Thoracic aorta (tissue), 2 donors: Measurements from ENCODE around the gene CENPX. TPM values are rescaled to one million over a fixed set of nuclear protein-coding genes. Genes with fewer than 3 reads are reported as not detected.

Source experiments
- ATAC-seq: fragments of 150-250 bp; one replicate; pipeline ENCODE4 v1.8.0; 2017; ENCODE audit warnings: low read depth; ENCODE audit not compliant: insufficient number of reproducible peaks, low FRiP score
- DNase-seq: peaks from one replicate; pipeline ENCODE4 v3.0.0-alpha.2; 2020; ENCODE audit warnings: low spot score
- H3K27ac ChIP-seq, 2 donors: fragments of 200-600 bp; sonication (generic); 1 replicate in 1 of 2; 2 replicates in 1 of 2; pipeline ENCODE4 v1.5.1; 2016; ENCODE audit warnings: mild to moderate bottlenecking in 2 of 2, moderate library complexity in 2 of 2
- H3K27me3 ChIP-seq: fragments of 200-600 bp; sonication (generic); replicated peaks from 2 replicates; pipeline ENCODE4 v1.6.0; 2016; ENCODE audit warnings: mild to moderate bottlenecking; ENCODE audit not compliant: insufficient read depth
- H3K36me3 ChIP-seq: fragments of 200-600 bp; sonication (generic); one replicate; pipeline ENCODE4 v1.5.1; 2016
- H3K4me1 ChIP-seq, 2 donors: fragments of 200-600 bp; sonication (generic); 1 replicate in 1 of 2; 2 replicates in 1 of 2; pipeline versions ENCODE4 v1.5.1 to v1.6.0; 2016; ENCODE audit warnings: low read depth in 2 of 2, mild to moderate bottlenecking in 1 of 2; ENCODE audit not compliant: control insufficient read depth in 1 of 2
- H3K4me3 ChIP-seq: fragments of 200-600 bp; sonication (generic); 2 replicates; pipeline ENCODE4 v1.5.1; 2016; ENCODE audit warnings: mild to moderate bottlenecking
- H3K9me3 ChIP-seq: fragments of 200-600 bp; sonication (generic); 2 replicates; pipeline ENCODE4 v1.5.1; 2016
- CTCF ChIP-seq: fragments of 200-600 bp; sonication (generic); IDR thresholded peaks from one replicate; pipeline ENCODE4 v1.5.1; 2019; ENCODE audit warnings: antibody characterized with exemption
- total RNA-seq, 2 donors: library from RNA; depleted of rRNA; stranded (reverse); fragments of >200 nt; gene quantifications; one replicate each; pipeline versions ENCODE4 v1.1.0 to v1.2.3, GENCODE V29; 2016

Gene CENPX
- total RNA-seq, 2 donors from 2014 or later: 31.4 to 40.4 TPM

GRCh38 chr17:82033359-82034085 lies 10.8 kb upstream of the CENPX start:
- H3K27me3 ChIP-seq: no peaks in the 10 kb centered on the region
- no peak for ATAC-seq
- DNase-seq: no peak
- no peak for TF ChIP-seq CTCF
- H3K9me3 ChIP-seq: no peaks in the 10 kb centered on the region
- no peak overlapping the region for H3K27ac ChIP-seq
- peaks cover 13 to 35% of the 10 kb centered on the region in 2 donors for H3K4me1 ChIP-seq
- no peak overlapping the region for H3K4me3 ChIP-seq
- H3K36me3 ChIP-seq: no peaks in the 10 kb centered on the region

GRCh38 chr17:82031885-82032627 lies 9.4 kb upstream of the CENPX start:
- Histone ChIP-seq H3K27me3 (no peaks in the 10 kb centered on the region), H3K36me3 (no peaks in the 10 kb centered on the region), H3K4me1 (peaks cover 13 to 30% of the 10 kb centered on the region in 2 donors), H3K27ac (no peak overlapping the region), H3K9me3 (no peaks in the 10 kb centered on the region), H3K4me3 (peak overlapping the region; percentile 42)
- TF ChIP-seq CTCF: no peak
- ATAC-seq: no peak
- no peak for DNase-seq

GRCh38 chr17:82031303-82031884 lies 8.7 kb upstream of the CENPX start, which contains the start of gene RAC3:
Gene RAC3 (plus strand): TSS chr17:82031678. CDS start chr17:82031762, 84 bp downstream.
- H3K27ac ChIP-seq: no peak within 1 kb of the TSS
- H3K36me3 ChIP-seq: no peaks in the 10 kb centered on the region
- TF ChIP-seq CTCF: no peak
- no peak for DNase-seq
- H3K27me3 ChIP-seq: no peaks in the 10 kb centered on the region
- no peak for ATAC-seq
- peak within 1 kb of the TSS; percentile 74 for H3K4me3 ChIP-seq
- H3K4me1 ChIP-seq: peaks cover 8 to 23% of the 10 kb centered on the region in 2 donors
- no peaks in the 10 kb centered on the region for H3K9me3 ChIP-seq

- no peak overlapping the region for H3K27ac ChIP-seq
- ATAC-seq (peak; percentile 56), DNase-seq (no peak)
Observed at GRCh38 chr17:82030470-82031302, 8.0 kb upstream of the CENPX start.

More at GRCh38 chr17:82030470-82031302, 8.0 kb upstream of the CENPX start:
- Histone ChIP-seq H3K27me3 (no peaks in the 10 kb centered on the region), H3K4me3 (peak overlapping the region; percentile 74), H3K36me3 (no peaks in the 10 kb centered on the region), H3K9me3 (no peaks in the 10 kb centered on the region), H3K4me1 (peaks cover 8 to 16% of the 10 kb centered on the region in 2 donors)
- peak; percentile 92 for TF ChIP-seq CTCF
